Keratinocyte (primary cell): ENCODE measurements around the gene BTBD10. TPM values are rescaled to one million over a fixed set of nuclear protein-coding genes. Genes with fewer than 3 reads are reported as not detected.
A peak's percentile ranks its signal among the peaks of the same experiment; 100 is the strongest.

Experiments
- DNase-seq: peaks from one replicate; pipeline ENCODE4 v3.0.0-alpha.2; 2011; ENCODE audit warnings: low read depth, missing footprints, low spot score
- FAIRE-seq: peaks from 2 replicates; lab custom pipeline; 2011; peaks lifted over from hg19 to GRCh38; lab: Jason Lieb, UNC
- H2AFZ ChIP-seq: 2 replicates; pipeline ENCODE4 v1.6.0; 2012; ENCODE audit warnings: low read length, control low read depth, inconsistent platforms; ENCODE audit not compliant: control insufficient read depth
- H3K27ac ChIP-seq: 2 replicates; pipeline ENCODE4 v1.5.1; 2011; ENCODE audit warnings: low read length; ENCODE audit not compliant: control insufficient read depth, insufficient read depth
- H3K27me3 ChIP-seq: 3 replicates; pipeline ENCODE4 v1.6.0; 2011; ENCODE audit warnings: low read length; ENCODE audit not compliant: control insufficient read depth, insufficient read depth; ENCODE audit errors: extremely low read depth
- H3K36me3 ChIP-seq, 2 experiments: 2 replicates in 1 of 2; 3 replicates in 1 of 2; pipeline ENCODE4 v1.5.1; 2011; ENCODE audit warnings: low read length in 2 of 2, mild to moderate bottlenecking in 1 of 2; ENCODE audit not compliant: control insufficient read depth in 2 of 2, insufficient read depth in 2 of 2; ENCODE audit errors: extremely low read depth in 1 of 2
- H3K4me1 ChIP-seq: 3 replicates; pipeline ENCODE4 v1.5.1; 2011; ENCODE audit warnings: low read length; ENCODE audit not compliant: control insufficient read depth, insufficient read depth; ENCODE audit errors: extremely low read depth
- H3K4me2 ChIP-seq: 3 replicates; pipeline ENCODE4 v1.6.0; 2011; ENCODE audit warnings: low read depth, low read length; ENCODE audit not compliant: control insufficient read depth, insufficient read depth; ENCODE audit errors: extremely low read depth
- H3K4me3 ChIP-seq, 3 experiments: fragments of 200-600 bp in 1 of 3; sonication (generic) in 1 of 3; 2 replicates in 2 of 3; 3 replicates in 1 of 3; pipeline ENCODE4 v1.5.1; 2011 to 2016; ENCODE audit warnings: low read length in 3 of 3, mild to moderate bottlenecking in 3 of 3, control low read depth in 2 of 3, inconsistent platforms in 1 of 3, low read depth in 1 of 3, mixed read lengths in 1 of 3, mixed run types in 1 of 3, moderate library complexity in 1 of 3; ENCODE audit not compliant: control insufficient read depth in 2 of 3, insufficient read depth in 2 of 3; ENCODE audit errors: extremely low read depth in 1 of 3
- H3K79me2 ChIP-seq: 2 replicates; pipeline ENCODE4 v1.6.0; 2012; ENCODE audit warnings: low read length; ENCODE audit not compliant: control insufficient read depth, insufficient read depth
- H3K9ac ChIP-seq: 3 replicates; pipeline ENCODE4 v1.6.0; 2011; ENCODE audit warnings: low read length; ENCODE audit not compliant: control insufficient read depth, insufficient read depth; ENCODE audit errors: extremely low read depth
- H3K9me1 ChIP-seq: 3 replicates; pipeline ENCODE4 v1.6.0; 2011; ENCODE audit warnings: low read length; ENCODE audit not compliant: control insufficient read depth, insufficient read depth; ENCODE audit errors: extremely low read depth
- H3K9me3 ChIP-seq: 2 replicates; pipeline ENCODE4 v1.5.1; 2012; ENCODE audit warnings: low read depth, low read length; ENCODE audit not compliant: control insufficient read depth
- H4K20me1 ChIP-seq: 3 replicates; pipeline ENCODE4 v1.6.0; 2011; ENCODE audit warnings: low read length; ENCODE audit not compliant: control insufficient read depth, insufficient read depth; ENCODE audit errors: extremely low read depth
- EZH2 ChIP-seq: IDR thresholded peaks from one replicate; pipeline ENCODE4 v1.6.1; 2012; ENCODE audit warnings: inconsistent platforms, mild to moderate bottlenecking, low read length, moderate library complexity
- dilution Hi-C: fragments of 300-500 bp; cut with MboI; formaldehyde crosslinking; loops from one replicate; pipeline ENCODE4 v1.7.0; 2020; ENCODE audit warnings: low sequenced_read_pairs; ENCODE audit not compliant: extremely low pct_ligation_motif_present
- polyA plus RNA-seq, 5 experiments: library from polyadenylated mRNA; depleted of rRNA in 3 of 5; stranded (reverse) in 3 of 5; stranded (forward) in 1 of 5; unstranded in 1 of 5; fragments of >200 nt; gene quantifications; 1 replicate in 1 of 5; 2 replicates in 3 of 5; 3 replicates in 1 of 5; pipeline versions ENCODE4 v1.2.1 to v1.2.3, GENCODE V29; 2011 to 2012; ENCODE audit warnings: missing spikeins in 2 of 5, low read depth in 1 of 5, low replicate concordance in 1 of 5
- TF ChIP-seq, protein P1 (sequence below), 3 experiments: IDR thresholded peaks in 1 of 3; conservative IDR thresholded peaks in 1 of 3; optimal IDR thresholded peaks in 1 of 3; 2 replicates in 2 of 3; 3 replicates in 1 of 3; pipeline versions ENCODE3 to v1.5.1; 2011; ENCODE audit warnings: low read length in 3 of 3, mild to moderate bottlenecking in 3 of 3, moderate library complexity in 2 of 3, control low read depth in 1 of 3, inconsistent platforms in 1 of 3; ENCODE audit not compliant: insufficient read depth in 2 of 3; ENCODE audit errors: extremely low read depth in 1 of 3

The BTBD10 gene
- polyA plus RNA-seq, 1 donor (not counting 4 experiments of a cell fraction or from before 2014, with no cell fraction given), result 76.0 TPM

- Histone ChIP-seq H3K4me3 (no peak overlapping the region), H3K9ac (no peak overlapping the region), H2AFZ (no peak overlapping the region), H3K79me2 (no peaks in the 10 kb centered on the region), H3K4me1 (no peaks in the 10 kb centered on the region), H3K4me2 (no peak overlapping the region), H3K9me3 (no peaks in the 10 kb centered on the region), H3K27ac (no peak overlapping the region), H3K27me3 (no peaks in the 10 kb centered on the region), H4K20me1 (no peaks in the 10 kb centered on the region), H3K36me3 (no peaks in the 10 kb centered on the region), H3K9me1 (no peaks in the 10 kb centered on the region)
- dilution Hi-C loops, result no loop called here
- FAIRE-seq, result no peak
- no peak for DNase-seq
- TF ChIP-seq, protein P1, sequence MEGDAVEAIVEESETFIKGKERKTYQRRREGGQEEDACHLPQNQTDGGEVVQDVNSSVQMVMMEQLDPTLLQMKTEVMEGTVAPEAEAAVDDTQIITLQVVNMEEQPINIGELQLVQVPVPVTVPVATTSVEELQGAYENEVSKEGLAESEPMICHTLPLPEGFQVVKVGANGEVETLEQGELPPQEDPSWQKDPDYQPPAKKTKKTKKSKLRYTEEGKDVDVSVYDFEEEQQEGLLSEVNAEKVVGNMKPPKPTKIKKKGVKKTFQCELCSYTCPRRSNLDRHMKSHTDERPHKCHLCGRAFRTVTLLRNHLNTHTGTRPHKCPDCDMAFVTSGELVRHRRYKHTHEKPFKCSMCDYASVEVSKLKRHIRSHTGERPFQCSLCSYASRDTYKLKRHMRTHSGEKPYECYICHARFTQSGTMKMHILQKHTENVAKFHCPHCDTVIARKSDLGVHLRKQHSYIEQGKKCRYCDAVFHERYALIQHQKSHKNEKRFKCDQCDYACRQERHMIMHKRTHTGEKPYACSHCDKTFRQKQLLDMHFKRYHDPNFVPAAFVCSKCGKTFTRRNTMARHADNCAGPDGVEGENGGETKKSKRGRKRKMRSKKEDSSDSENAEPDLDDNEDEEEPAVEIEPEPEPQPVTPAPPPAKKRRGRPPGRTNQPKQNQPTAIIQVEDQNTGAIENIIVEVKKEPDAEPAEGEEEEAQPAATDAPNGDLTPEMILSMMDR (optimal IDR thresholded peaks at IDR 0.05 in 1 of 3, IDR thresholded peaks at IDR 0.05 in 1 of 3, conservative IDR thresholded peaks at IDR 0.05 in 1 of 3; ENCODE audit: extremely low read depth in 1 of 3, insufficient read depth in 2 of 3, low read length in 3 of 3), result no peak
- TF ChIP-seq EZH2, result no peak
Observed at GRCh38 chr11:13494051-13494450, 31.0 kb upstream of the BTBD10 start.

DNA sequence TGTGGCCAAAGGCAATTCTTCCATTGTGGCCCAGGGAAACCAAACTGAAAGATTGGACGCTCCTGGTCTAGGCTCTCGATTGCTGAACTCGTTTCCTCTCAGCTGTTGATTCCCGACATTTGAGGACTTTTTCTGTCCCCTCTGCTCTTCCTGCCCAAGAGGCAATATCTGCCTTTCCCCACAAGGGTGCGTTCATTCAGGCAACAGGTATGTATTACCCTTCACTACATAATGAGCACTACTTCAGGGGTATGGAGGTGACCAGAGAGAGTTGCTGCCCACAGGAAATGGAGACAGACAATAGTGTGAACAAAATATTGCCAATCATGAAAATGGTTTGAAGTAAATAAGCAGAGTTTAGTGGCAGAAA, 24.6 kb upstream of the BTBD10 start:
- dilution Hi-C loops, result no loop called here
- no peak overlapping the region for H3K4me2 ChIP-seq

More for the DNA sequence above, 24.6 kb upstream of the BTBD10 start:
- no peaks in the 10 kb centered on the region for H3K36me3 ChIP-seq
- FAIRE-seq, result no peak
- no peaks in the 10 kb centered on the region for H3K79me2 ChIP-seq
- no peaks in the 10 kb centered on the region for H3K27me3 ChIP-seq
- TF ChIP-seq, protein P1 (optimal IDR thresholded peaks at IDR 0.05 in 1 of 3, IDR thresholded peaks at IDR 0.05 in 1 of 3, conservative IDR thresholded peaks at IDR 0.05 in 1 of 3; ENCODE audit: extremely low read depth in 1 of 3, insufficient read depth in 2 of 3, low read length in 3 of 3), result peak; percentile 25 to 51 (median 43)
- TF ChIP-seq EZH2, result no peak
- no peak overlapping the region for H3K27ac ChIP-seq
- no peaks in the 10 kb centered on the region for H3K4me1 ChIP-seq
- no peak for DNase-seq
- no peak overlapping the region for H2AFZ ChIP-seq
- H3K4me3 ChIP-seq, result no peak overlapping the region
- H4K20me1 ChIP-seq, result no peaks in the 10 kb centered on the region
- no peaks in the 10 kb centered on the region for H3K9me3 ChIP-seq
- H3K9me1 ChIP-seq, result no peaks in the 10 kb centered on the region
- H3K9ac ChIP-seq, result no peak overlapping the region
